ENCODE data around the gene REX1BD.
A peak's percentile ranks its signal among the peaks of the same experiment; 100 is the strongest.
"Not testable (repeated sequence)": the region's sequence is repeated elsewhere in the genome, so short reads cannot be mapped to it uniquely, and the experiment has no call there.

The REX1BD gene

DNA sequence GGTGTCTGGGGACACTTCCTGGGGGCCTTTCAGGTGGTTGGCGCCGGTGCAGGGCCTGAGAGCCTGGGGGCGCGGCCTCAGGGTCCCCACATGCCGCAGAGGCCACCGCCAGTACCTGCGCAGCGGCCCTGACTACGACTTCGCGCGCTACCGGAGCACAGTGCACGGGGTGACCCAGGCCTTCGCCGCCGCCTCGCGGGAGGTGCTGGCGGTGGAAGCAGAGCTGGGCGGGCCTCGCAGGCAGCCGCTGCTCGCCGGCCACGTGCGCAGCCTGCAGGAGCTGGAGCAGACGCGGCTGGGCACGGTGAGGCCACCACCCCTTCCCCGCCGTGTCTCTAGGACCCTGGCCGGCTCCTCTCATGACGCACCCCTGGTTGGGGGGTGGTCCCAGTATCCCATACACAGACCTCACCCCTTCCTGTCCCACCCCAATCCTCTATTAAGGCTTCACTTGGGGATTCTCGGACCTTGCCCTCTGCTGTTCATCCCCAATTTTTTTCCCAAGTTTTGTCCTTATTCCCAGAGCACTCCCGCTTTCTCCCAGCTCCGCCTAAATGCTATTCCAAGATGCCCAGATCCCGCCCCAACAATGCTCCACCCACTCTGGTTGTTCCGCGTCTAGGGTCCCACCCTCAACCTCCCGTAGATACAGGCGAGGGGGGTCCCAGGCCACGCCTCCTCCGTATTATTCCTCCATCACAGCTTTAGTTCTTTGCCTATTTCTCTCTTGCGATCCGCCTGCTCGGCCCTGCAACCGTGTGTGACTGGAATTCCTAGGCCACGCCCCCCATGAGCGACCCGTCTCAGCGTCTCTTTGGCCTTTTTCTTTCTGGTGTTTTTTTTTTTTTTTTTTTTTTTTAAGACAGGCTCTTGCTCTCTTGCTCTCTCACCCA is 1.0 kb downstream of the REX1BD start:
- peaks cover 9% of the 10 kb centered on the region for H3K36me3 ChIP-seq (ENCODE audit: insufficient read depth, low read length)
- peak overlapping the region; percentile 67 for H2AFZ ChIP-seq (ENCODE audit: low read depth, low read length)
- H3K9me3 ChIP-seq (ENCODE audit: low read length): peaks cover 1% of the 10 kb centered on the region
- peak overlapping the region; percentile 57 for H3K4me3 ChIP-seq (ENCODE audit: low read length)
- H3K27me3 ChIP-seq (ENCODE audit: insufficient read depth, low read length): peaks cover under 1% of the 10 kb centered on the region
- peaks cover 9% of the 10 kb centered on the region for H3K4me1 ChIP-seq (ENCODE audit: insufficient read depth, low read length)

- Histone ChIP-seq H3K36me3 (ENCODE audit: insufficient read depth, low read length) (peaks cover 9% of the 10 kb centered on the region), H3K4me3 (ENCODE audit: low read length) (no peak overlapping the region), H3K4me1 (ENCODE audit: insufficient read depth, low read length) (peaks cover 14% of the 10 kb centered on the region), H2AFZ (ENCODE audit: low read depth, low read length) (no peak overlapping the region), H3K27me3 (ENCODE audit: insufficient read depth, low read length) (peaks cover 8% of the 10 kb centered on the region), H3K9me3 (ENCODE audit: low read length) (peaks cover 1% of the 10 kb centered on the region)
Measured at GRCh38 chr19:18590273-18591272, 2.0 kb downstream of the REX1BD start.

DNA sequence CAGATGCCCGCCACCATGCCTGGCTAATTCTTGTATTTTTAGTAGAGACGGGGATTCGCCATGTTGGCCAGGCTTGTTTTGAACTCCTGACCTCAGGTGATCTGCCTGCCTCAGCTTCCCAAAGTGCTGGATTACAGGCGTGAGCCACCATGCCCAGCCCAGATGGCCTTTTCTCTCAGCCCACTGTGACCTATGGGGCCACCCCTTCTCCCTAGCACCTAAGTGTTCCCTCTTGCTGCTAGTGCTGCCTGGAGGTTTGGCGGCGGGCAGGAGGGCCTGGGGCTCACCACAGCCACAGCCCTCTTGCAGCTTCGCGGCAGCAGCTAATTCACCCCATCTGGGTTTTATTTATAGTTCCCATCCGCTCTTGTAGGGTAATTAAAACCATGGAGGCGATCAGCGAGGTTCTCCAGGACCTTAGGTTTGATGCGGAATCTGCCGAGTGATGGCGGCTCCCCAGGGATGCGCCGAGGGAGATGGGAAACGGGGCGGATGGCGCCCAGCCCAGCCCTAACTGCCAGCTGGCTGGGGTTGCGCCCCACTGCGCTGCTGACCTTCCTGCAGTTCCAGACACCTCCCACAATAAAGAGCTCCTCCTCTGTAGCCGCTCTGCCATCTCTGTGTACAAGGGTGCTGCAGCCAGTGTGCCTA is 3.3 kb downstream of the REX1BD start:
- Histone ChIP-seq H3K9me3 (ENCODE audit: low read length) (peaks cover 1% of the 10 kb centered on the region), H2AFZ (ENCODE audit: low read depth, low read length) (no peak overlapping the region), H3K4me3 (ENCODE audit: low read length) (no peak overlapping the region), H3K36me3 (ENCODE audit: insufficient read depth, low read length) (peaks cover 9% of the 10 kb centered on the region), H3K27me3 (ENCODE audit: insufficient read depth, low read length) (peaks cover 10% of the 10 kb centered on the region), H3K4me1 (ENCODE audit: insufficient read depth, low read length) (peaks cover 14% of the 10 kb centered on the region)

GRCh38 chr19:18592732-18593131 is 4.1 kb downstream of the REX1BD start:
- H3K4me1 ChIP-seq (ENCODE audit: insufficient read depth, low read length): peaks cover 14% of the 10 kb centered on the region
- not testable (repeated sequence) for H3K4me3 ChIP-seq (ENCODE audit: low read length); H2AFZ ChIP-seq (ENCODE audit: low read depth, low read length); H3K36me3 ChIP-seq (ENCODE audit: insufficient read depth, low read length); H3K9me3 ChIP-seq (ENCODE audit: low read length)
- H3K27me3 ChIP-seq (ENCODE audit: insufficient read depth, low read length): peaks cover 10% of the 10 kb centered on the region

- Histone ChIP-seq H3K27me3 (ENCODE audit: insufficient read depth, low read length) (peaks cover 14% of the 10 kb centered on the region), H3K36me3 (ENCODE audit: insufficient read depth, low read length) (peaks cover 9% of the 10 kb centered on the region), H2AFZ (ENCODE audit: low read depth, low read length) (no peak overlapping the region), H3K4me3 (ENCODE audit: low read length) (no peak overlapping the region), H3K9me3 (ENCODE audit: low read length) (no peaks in the 10 kb centered on the region), H3K4me1 (ENCODE audit: insufficient read depth, low read length) (peaks cover 14% of the 10 kb centered on the region)
Measured at GRCh38 chr19:18593367-18594095, 4.9 kb downstream of the REX1BD start.

DNA sequence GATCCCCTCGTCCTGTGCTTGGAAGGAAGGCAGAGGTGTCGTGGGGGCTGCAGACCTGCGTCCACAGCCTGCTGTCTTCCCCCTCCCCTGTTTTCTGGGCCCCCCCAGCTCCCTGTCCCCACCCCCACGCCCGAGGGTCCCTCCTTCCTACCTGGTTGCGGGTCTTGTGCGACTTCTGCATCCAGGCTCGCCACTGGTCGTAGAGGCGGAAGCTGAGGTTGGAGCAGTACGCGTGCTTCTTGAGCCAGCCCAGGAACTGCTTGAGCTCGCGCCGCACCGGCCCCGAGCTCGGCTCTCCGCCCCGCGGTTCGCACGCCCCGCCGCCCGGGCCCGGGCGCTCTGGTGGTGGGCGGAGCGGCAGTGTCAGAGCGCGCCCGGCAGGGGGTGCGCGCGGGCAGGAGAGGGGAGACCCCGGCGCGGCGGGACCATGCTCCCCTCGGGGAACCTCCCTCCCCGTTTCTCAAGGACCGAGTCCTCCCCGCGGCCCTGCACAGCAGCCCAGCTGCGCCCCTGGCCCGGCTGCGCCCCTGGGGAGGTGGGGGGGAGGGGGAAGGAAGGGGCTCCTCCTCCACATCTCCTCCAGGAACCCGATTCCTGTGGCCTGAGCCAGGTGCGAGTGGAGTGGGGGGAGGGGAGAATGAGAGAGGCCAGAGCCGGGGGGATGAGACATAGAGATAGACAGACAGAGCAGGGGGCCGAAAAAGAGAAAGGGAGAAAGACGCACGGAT is 5.7 kb downstream of the REX1BD start:
- Histone ChIP-seq H3K27me3 (ENCODE audit: insufficient read depth, low read length) (peaks cover 18% of the 10 kb centered on the region), H3K4me3 (ENCODE audit: low read length) (peak overlapping the region; percentile 28), H2AFZ (ENCODE audit: low read depth, low read length) (peak overlapping the region; percentile 62), H3K36me3 (ENCODE audit: insufficient read depth, low read length) (peaks cover 9% of the 10 kb centered on the region), H3K9me3 (ENCODE audit: low read length) (no peaks in the 10 kb centered on the region), H3K4me1 (ENCODE audit: insufficient read depth, low read length) (peaks cover 14% of the 10 kb centered on the region)

DNA sequence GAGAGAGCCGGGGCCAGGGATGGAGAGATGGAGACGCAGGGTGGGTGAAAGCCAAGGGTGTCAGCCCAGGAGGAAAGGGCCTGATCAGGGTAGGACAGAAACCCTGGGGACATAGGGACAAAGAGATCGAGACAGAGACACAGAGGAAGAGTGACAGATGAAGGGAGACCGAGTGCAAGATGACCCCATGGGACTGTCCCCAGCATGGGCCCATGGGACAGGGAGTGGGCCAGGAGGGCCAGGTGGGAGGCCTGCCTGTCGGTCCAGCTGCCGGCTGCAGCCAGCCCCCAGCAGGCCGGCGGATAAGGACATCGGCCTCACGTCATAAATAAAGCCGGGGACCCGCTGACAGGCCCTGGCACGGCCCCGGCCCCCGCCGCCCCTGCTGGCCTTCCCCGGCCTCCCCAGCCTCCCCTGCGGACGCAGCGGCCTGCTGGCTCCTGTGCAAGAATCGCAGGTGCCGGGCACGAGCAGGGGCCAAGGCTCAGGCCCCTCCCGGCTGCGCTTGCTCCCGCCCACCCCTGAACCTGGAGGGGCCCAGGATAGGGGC is 6.3 kb downstream of the REX1BD start:
- Histone ChIP-seq H2AFZ (ENCODE audit: low read depth, low read length) (peak overlapping the region; percentile 62), H3K27me3 (ENCODE audit: insufficient read depth, low read length) (peaks cover 22% of the 10 kb centered on the region), H3K36me3 (ENCODE audit: insufficient read depth, low read length) (peaks cover 9% of the 10 kb centered on the region), H3K4me3 (ENCODE audit: low read length) (peak overlapping the region; percentile 28), H3K4me1 (ENCODE audit: insufficient read depth, low read length) (peaks cover 10% of the 10 kb centered on the region), H3K9me3 (ENCODE audit: low read length) (no peaks in the 10 kb centered on the region)

GRCh38 chr19:18595475-18595874 is 6.9 kb downstream of the REX1BD start:
- H3K36me3 ChIP-seq (ENCODE audit: insufficient read depth, low read length): peaks cover 7% of the 10 kb centered on the region
- no peaks in the 10 kb centered on the region for H3K9me3 ChIP-seq (ENCODE audit: low read length)
- H2AFZ ChIP-seq (ENCODE audit: low read depth, low read length): no peak overlapping the region
- peaks cover 22% of the 10 kb centered on the region for H3K27me3 ChIP-seq (ENCODE audit: insufficient read depth, low read length)
- peaks cover 9% of the 10 kb centered on the region for H3K4me1 ChIP-seq (ENCODE audit: insufficient read depth, low read length)
- no peak overlapping the region for H3K4me3 ChIP-seq (ENCODE audit: low read length)

DNA sequence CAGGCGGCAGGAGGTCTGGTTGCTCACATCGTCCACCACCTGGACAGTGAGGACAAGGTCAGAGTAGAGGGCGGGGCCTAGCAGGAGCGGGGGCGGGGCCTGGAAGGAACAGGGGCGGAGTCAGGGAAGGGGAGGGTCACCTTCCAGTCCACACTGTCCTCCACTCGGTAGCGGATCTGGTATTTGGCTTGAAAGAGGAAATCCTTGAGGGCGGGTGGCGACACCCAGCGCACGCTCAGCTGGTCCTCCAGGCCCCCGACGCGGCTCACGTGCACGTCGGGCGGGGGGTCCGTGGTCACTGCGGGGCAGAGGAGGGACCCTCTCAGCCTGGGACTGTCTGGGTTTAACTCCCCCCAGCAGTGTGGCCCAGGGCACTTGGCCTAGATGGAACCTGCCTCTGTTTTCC is 8.2 kb downstream of the REX1BD start:
- peaks cover 25% of the 10 kb centered on the region for H3K27me3 ChIP-seq (ENCODE audit: insufficient read depth, low read length)
- H3K36me3 ChIP-seq (ENCODE audit: insufficient read depth, low read length): no peaks in the 10 kb centered on the region
- no peak overlapping the region for H2AFZ ChIP-seq (ENCODE audit: low read depth, low read length)
- H3K9me3 ChIP-seq (ENCODE audit: low read length): no peaks in the 10 kb centered on the region
- peaks cover 9% of the 10 kb centered on the region for H3K4me1 ChIP-seq (ENCODE audit: insufficient read depth, low read length)
- no peak overlapping the region for H3K4me3 ChIP-seq (ENCODE audit: low read length)

GRCh38 chr19:18597809-18598660 is 9.4 kb downstream of the REX1BD start:
- no peaks in the 10 kb centered on the region for H3K36me3 ChIP-seq (ENCODE audit: insufficient read depth, low read length)

DNA sequence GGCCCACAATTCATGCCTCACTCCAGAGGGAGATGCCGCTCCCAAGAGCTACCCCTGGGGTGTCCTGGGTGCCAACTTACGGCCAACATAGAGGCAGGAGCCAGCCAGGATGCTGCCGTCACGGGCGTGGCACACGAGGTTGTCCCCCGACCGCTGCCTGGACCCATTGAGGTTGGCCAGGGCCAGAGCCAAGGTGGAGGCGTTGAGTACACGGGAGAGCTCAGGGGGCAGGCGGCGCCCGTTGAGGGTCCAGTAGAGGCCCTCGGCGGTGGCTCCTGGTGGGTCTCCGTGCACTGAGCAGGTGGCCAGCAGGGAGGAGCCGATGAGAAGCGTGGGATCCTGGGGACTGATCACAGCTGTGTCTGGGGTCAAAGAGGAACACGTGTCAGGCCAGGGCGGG is 10.9 kb downstream of the REX1BD start:
- Histone ChIP-seq H3K9me3 (ENCODE audit: low read length) (no peaks in the 10 kb centered on the region), H3K4me3 (ENCODE audit: low read length) (no peak overlapping the region), H3K4me1 (ENCODE audit: insufficient read depth, low read length) (peaks cover 18% of the 10 kb centered on the region), H3K27me3 (ENCODE audit: insufficient read depth, low read length) (peaks cover 49% of the 10 kb centered on the region), H2AFZ (ENCODE audit: low read depth, low read length) (no peak overlapping the region), H3K36me3 (ENCODE audit: insufficient read depth, low read length) (no peaks in the 10 kb centered on the region)

More at GRCh38 chr19:18597809-18598660, 9.4 kb downstream of the REX1BD start:
- Histone ChIP-seq H3K4me1 (ENCODE audit: insufficient read depth, low read length) (peaks cover 9% of the 10 kb centered on the region), H3K27me3 (ENCODE audit: insufficient read depth, low read length) (peaks cover 36% of the 10 kb centered on the region), H3K4me3 (ENCODE audit: low read length) (no peak overlapping the region), H2AFZ (ENCODE audit: low read depth, low read length) (no peak overlapping the region), H3K9me3 (ENCODE audit: low read length) (no peaks in the 10 kb centered on the region)
